BLaER1 (cell line): ENCODE data around the gene HOXA5.

ENCODE experiments used
- H3K27ac ChIP-seq: shearing (Covaris generic); formaldehyde crosslinking; 2 replicates; pipeline ENCODE4 v1.8.1; 2022
- H3K27me3 ChIP-seq: shearing (Covaris generic); formaldehyde crosslinking; 2 replicates; pipeline ENCODE4 v1.8.1; 2022
- H3K36me3 ChIP-seq: shearing (Covaris generic); formaldehyde crosslinking; 2 replicates; pipeline ENCODE4 v1.8.1; 2022
- H3K4me1 ChIP-seq: shearing (Covaris generic); formaldehyde crosslinking; 2 replicates; pipeline ENCODE4 v1.8.1; 2022
- H3K4me2 ChIP-seq: shearing (Covaris generic); formaldehyde crosslinking; 2 replicates; pipeline ENCODE4 v1.8.1; 2022
- H3K4me3 ChIP-seq: shearing (Covaris generic); formaldehyde crosslinking; 2 replicates; pipeline ENCODE4 v1.8.1; 2022
- H3K9ac ChIP-seq: shearing (Covaris generic); formaldehyde crosslinking; 2 replicates; pipeline ENCODE4 v1.8.1; 2022
- H3K9me3 ChIP-seq: shearing (Covaris generic); formaldehyde crosslinking; 2 replicates; pipeline ENCODE4 v1.8.1; 2022
- H4K20me1 ChIP-seq: shearing (Covaris generic); formaldehyde crosslinking; 2 replicates; pipeline ENCODE4 v1.8.1; 2022
- Cebpa-rat ChIP-seq: shearing (Covaris generic); IDR thresholded peaks from 2 replicates; pipeline ENCODE4 v1.8.1; 2022

Gene HOXA5

DNA sequence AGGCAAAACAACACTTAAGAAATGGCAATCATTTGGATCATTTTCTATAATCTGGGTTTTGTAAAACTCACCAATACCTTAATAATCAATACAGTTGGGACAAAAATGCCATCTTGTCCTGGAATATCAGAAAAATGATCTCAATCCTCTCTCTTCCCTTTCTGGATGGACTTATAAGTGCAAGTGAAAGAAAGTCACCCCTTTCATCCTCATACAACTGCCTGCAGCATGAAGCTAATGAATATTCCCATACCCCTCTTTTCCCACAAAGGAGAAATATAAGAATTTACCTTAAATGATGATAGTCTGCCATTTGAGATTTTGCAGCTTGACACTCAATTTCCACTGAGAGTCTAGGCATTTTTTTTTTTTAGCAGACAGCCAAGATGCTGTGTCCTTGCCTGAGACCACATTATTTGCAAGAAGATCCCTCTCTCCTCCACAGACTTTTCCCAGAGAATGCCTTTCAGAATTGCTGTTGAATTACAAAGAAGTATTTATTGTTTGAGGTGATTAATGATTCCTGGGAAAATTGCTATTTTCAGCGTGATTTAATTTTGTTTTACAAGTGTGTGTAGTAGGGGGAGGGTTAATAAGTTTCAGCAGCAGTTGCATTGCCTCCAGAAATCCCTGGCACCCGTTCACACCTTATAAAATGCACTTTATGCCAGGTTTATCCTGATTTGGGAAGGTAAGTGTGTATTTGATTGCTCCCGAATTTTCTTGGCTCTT, 16.7 kb downstream of the HOXA5 start:
- H4K20me1 ChIP-seq, result no peaks in the 10 kb centered on the region
- H3K27me3 ChIP-seq, result no peaks in the 10 kb centered on the region
- H3K4me2 ChIP-seq, result no peak overlapping the region
- no peak overlapping the region for H3K27ac ChIP-seq
- TF ChIP-seq Cebpa-rat, result no peak
- H3K36me3 ChIP-seq, result no peaks in the 10 kb centered on the region
- H3K9ac ChIP-seq, result no peak overlapping the region
- no peak overlapping the region for H3K4me3 ChIP-seq
- no peaks in the 10 kb centered on the region for H3K4me1 ChIP-seq
- peaks cover 35% of the 10 kb centered on the region for H3K9me3 ChIP-seq

DNA sequence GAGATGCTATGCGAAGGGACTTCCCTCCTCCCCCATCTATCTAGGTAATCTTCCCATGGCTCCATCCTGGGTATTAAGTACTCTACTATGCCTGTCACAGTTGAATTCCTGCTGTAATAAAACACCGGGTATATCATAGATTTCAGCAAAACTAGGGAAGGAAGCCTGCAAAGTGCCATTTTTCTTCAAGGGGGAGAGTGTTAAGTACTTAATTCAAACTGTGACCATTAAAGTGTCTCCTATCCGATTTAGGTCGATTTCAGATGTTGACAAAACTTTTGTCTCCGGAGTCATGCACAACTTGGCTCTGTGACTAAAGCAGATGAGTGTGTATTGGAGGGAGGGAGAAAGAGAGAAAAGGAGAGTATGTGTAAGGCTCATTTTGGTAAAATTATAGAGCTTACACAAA, 17.5 kb downstream of the HOXA5 start:
- H3K4me1 ChIP-seq, result no peaks in the 10 kb centered on the region
- H3K4me2 ChIP-seq, result no peak overlapping the region
- no peak for TF ChIP-seq Cebpa-rat
- no peak overlapping the region for H3K9ac ChIP-seq
- H3K27ac ChIP-seq, result no peak overlapping the region
- H3K27me3 ChIP-seq, result no peaks in the 10 kb centered on the region
- H3K4me3 ChIP-seq, result no peak overlapping the region
- H3K36me3 ChIP-seq, result no peaks in the 10 kb centered on the region
- H3K9me3 ChIP-seq, result peaks cover 29% of the 10 kb centered on the region
- no peaks in the 10 kb centered on the region for H4K20me1 ChIP-seq

DNA sequence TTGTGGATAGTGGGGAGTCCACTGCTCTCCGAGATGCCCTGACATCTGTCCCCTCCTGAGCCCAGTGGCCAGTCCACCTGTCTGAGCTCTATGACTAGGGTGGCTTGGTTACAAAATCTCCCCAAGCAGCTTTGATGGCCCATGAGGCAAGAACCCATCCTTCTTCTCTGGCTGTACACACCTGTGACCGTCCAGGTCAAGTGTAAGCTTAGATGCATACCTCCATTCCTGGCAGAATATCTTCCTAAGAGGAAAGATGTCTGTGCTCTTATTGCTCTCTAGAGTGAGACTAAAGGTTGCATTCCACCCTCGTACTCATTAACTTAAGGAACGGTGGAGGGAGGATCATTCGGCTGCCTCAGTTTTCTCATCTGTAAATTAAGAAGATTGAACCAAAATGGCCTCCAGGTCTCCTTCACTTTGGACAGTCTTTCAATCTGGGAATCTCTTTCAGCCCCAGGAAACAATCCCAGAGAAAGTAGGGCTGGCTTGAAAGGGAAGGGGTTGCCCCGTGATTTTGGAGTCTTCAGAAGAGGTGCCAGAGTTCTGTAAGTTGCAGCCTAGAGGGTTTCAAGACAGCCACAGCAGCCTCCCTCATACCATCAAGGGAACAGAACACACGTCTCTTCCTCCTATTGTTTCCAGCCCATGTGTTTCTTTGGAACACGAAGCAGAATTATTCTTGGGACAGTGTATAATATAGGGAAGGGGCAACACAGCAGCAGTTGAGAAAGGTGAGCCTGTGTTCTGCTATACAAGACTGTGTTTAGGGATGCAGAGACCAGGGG, 18.4 kb downstream of the HOXA5 start:
- Histone ChIP-seq H3K36me3 (no peaks in the 10 kb centered on the region), H4K20me1 (no peaks in the 10 kb centered on the region), H3K9me3 (peaks cover 20% of the 10 kb centered on the region), H3K9ac (no peak overlapping the region), H3K27ac (no peak overlapping the region), H3K4me2 (no peak overlapping the region), H3K27me3 (no peaks in the 10 kb centered on the region), H3K4me1 (no peaks in the 10 kb centered on the region), H3K4me3 (no peak overlapping the region)
- TF ChIP-seq Cebpa-rat, result no peak

DNA sequence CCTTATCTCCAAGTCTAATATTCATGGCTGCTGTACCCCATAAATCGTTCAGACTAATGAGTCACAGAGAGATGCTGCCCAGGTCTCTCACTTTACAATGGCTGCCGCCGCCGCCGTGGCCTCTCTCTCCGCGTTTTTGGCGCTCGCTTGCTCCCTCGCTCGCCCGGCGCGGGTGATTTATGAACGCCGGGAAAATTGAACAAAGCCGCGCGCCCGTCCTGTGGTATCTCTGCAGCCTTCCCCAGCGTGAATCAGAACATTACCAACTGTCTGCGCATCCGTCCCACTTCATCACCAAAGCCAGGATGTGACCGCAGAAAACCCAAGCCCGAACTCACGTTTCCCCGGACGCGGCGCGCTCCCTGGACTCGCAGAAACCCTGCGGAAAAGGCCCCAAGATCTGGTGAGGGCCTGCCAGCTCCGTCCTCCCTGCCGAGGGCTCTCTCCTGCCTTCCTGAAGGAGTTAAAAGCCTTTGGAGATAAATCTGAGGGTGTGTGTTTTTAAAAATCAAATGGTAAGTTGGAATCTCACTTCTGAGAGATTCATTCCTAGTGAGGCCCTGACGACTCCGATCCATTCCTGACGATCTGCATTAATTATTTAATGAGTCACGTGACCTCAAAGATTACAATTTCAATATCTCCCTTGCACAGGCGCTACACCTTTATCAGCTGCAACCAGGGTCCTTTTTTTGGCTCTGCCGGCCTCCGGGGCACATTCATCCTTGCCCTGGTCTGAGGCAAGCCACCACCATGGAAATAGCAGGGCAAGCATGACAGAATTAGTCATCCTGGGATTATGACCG, 19.2 kb downstream of the HOXA5 start:
- Histone ChIP-seq H3K27ac (no peak overlapping the region), H3K4me1 (no peaks in the 10 kb centered on the region), H3K27me3 (no peaks in the 10 kb centered on the region), H3K9me3 (peaks cover 12% of the 10 kb centered on the region), H3K9ac (no peak overlapping the region), H3K36me3 (no peaks in the 10 kb centered on the region), H4K20me1 (no peaks in the 10 kb centered on the region), H3K4me2 (no peak overlapping the region), H3K4me3 (no peak overlapping the region)
- no peak for TF ChIP-seq Cebpa-rat

DNA sequence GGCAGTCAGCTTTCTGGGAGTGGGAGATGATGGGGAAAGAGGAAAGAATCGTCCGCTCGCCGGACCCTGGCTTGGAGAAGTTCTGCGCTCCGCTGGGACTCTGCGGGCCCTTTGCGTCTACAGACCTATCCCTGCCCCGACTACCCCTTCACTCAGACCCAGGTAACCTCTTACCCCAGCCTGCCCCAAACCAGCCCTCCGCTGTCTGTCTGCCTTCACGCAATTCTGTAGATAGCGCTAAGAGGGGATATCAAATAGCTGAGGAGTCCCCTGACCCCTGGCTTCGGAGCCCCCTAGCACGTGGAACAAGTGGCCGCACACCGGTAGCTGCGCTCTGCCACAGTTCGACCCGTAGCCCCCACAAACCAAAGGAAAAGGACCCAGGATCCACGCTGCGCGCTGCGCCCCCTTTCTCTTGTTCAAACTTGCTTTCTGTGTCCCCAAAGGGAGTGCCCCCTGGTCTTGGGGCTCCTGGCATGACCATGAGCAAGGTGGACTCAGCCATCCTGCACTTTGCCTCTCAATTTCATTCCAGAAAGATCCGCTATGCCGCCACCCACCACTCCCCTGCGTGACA, 19.9 kb downstream of the HOXA5 start:
- no peaks in the 10 kb centered on the region for H4K20me1 ChIP-seq
- peaks cover 9% of the 10 kb centered on the region for H3K9me3 ChIP-seq
- no peak overlapping the region for H3K9ac ChIP-seq
- no peaks in the 10 kb centered on the region for H3K27me3 ChIP-seq
- H3K36me3 ChIP-seq, result no peaks in the 10 kb centered on the region
- no peak overlapping the region for H3K27ac ChIP-seq
- no peaks in the 10 kb centered on the region for H3K4me1 ChIP-seq
- H3K4me3 ChIP-seq, result no peak overlapping the region
- H3K4me2 ChIP-seq, result no peak overlapping the region
- TF ChIP-seq Cebpa-rat, result no peak

DNA sequence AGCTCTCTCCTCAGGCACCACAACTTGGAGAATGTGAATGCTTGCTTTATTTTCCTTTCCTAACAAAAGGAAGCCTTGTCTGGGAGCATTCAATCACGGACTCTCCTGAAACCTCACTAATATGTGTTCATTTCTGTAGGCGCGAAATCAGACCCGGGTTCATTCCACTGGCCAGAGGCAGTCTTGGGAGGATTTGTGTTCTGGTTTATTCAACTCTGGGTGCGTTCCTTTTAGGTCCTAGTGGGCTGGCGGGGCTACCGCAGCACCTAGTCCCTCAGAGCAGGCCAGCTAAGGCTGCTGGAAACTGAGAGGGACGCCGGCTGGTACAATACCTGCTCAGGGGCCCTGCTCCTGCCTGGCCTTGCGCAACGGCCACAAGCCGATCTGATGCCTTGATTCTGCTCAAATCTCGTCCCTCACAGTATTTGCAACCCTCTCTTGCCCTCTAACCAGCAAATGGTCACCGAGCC, 20.4 kb downstream of the HOXA5 start:
- no peak overlapping the region for H3K4me3 ChIP-seq
- H3K27me3 ChIP-seq, result no peaks in the 10 kb centered on the region
- H3K4me2 ChIP-seq, result no peak overlapping the region
- no peaks in the 10 kb centered on the region for H3K36me3 ChIP-seq
- H4K20me1 ChIP-seq, result no peaks in the 10 kb centered on the region
- no peaks in the 10 kb centered on the region for H3K4me1 ChIP-seq
- no peak overlapping the region for H3K9ac ChIP-seq
- no peak overlapping the region for H3K27ac ChIP-seq
- H3K9me3 ChIP-seq, result peaks cover 9% of the 10 kb centered on the region
- TF ChIP-seq Cebpa-rat, result no peak

DNA sequence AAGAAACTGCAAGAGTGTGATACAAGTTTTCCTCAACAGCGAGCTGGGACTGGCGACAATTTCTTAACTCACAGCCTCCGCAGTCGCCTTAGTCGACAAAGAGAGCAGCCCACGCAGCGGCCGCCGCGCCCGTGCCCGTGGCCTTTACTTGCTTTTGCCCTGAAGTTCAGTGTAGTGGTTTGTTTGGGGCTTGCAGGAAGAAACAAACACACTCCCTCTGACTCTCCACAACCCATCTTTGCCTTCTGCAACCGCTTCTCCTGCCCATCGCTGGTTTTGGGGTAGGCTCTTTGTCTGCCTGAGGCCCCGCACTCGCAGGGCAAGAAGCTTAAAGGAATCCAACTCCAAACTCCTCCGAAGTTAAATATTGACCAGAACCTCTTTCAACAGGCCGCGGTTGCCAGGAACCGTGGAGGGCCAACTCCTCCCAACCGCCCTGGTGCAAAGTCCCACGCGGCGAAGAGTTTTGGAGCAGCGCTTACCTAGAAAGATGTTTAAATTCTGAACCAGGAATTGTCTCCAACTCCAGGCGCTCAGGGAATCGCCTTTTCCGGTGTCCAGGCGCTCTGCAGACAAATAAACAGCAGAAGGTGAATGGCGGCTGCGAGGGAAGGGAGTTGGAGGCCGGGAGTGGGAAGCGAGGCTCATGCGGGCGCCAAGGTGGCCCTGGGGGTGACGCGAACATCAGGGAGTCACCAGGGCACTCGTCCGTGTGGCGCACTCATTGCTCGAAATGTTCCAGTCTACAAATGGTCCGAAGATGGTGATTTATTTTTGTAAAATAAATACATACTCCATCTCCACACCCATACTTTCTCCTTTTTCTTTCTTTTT, 21.2 kb downstream of the HOXA5 start:
- no peak overlapping the region for H3K9ac ChIP-seq
- H3K36me3 ChIP-seq, result no peaks in the 10 kb centered on the region
- no peak overlapping the region for H3K27ac ChIP-seq
- H4K20me1 ChIP-seq, result no peaks in the 10 kb centered on the region
- H3K4me3 ChIP-seq, result no peak overlapping the region
- H3K27me3 ChIP-seq, result no peaks in the 10 kb centered on the region
- peaks cover 9% of the 10 kb centered on the region for H3K9me3 ChIP-seq
- TF ChIP-seq Cebpa-rat, result no peak
- H3K4me1 ChIP-seq, result no peaks in the 10 kb centered on the region
- no peak overlapping the region for H3K4me2 ChIP-seq

DNA sequence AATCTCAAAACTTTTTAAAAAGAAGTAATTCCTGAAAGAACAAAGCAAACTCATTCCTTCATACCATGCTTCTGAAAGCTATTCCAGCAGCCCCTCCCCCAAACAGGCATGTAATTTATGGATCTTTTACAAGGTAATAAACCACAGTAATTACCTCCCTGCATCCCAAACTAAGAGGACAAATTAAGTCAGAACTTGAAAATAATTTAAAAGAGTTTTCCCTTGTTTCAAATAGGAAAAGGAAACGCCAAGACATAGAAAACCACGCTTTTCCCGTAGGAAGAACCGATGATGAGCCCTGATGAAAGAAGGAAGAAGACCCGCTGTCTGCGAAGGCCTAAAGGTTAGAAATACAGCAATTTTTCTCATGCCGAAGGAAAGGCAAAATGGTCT, 21.8 kb downstream of the HOXA5 start:
- Histone ChIP-seq H4K20me1 (no peaks in the 10 kb centered on the region), H3K27me3 (no peaks in the 10 kb centered on the region), H3K9ac (no peak overlapping the region), H3K9me3 (peaks cover 9% of the 10 kb centered on the region), H3K36me3 (no peaks in the 10 kb centered on the region), H3K4me3 (no peak overlapping the region), H3K27ac (no peak overlapping the region), H3K4me1 (no peaks in the 10 kb centered on the region), H3K4me2 (no peak overlapping the region)
- TF ChIP-seq Cebpa-rat, result no peak

DNA sequence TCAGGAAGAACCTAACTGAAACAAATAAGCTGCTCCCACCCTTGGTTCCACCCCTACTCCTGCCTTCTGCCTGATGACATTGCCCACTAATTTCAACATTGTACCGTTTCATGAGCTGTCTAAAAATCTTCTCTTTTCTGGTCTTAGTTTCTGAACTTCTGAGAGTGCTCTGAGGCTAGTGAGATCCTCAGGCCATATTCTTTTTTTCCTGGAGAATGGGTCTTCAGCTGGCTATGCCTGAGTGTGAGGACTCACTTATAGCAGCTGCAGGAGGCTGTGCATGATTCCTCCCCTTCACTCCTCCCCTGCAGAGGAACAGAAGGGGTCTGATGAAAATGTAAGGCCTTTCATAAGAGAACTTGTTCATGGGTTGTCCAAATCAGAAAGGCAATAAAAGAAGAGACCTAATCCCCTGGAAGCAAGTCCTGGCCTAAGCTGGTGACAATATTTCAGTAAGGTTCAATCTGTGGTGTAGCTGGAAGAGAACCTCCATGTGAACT, 24.0 kb downstream of the HOXA5 start:
- no peak for TF ChIP-seq Cebpa-rat
- Histone ChIP-seq H4K20me1 (no peaks in the 10 kb centered on the region), H3K27ac (no peak overlapping the region), H3K9ac (no peak overlapping the region), H3K9me3 (peaks cover 9% of the 10 kb centered on the region), H3K36me3 (no peaks in the 10 kb centered on the region), H3K4me1 (no peaks in the 10 kb centered on the region), H3K27me3 (no peaks in the 10 kb centered on the region), H3K4me3 (no peak overlapping the region), H3K4me2 (no peak overlapping the region)
